GM12878 (cell line): Measurements from ENCODE around the gene METTL5. TPM values are rescaled to one million over a fixed set of nuclear protein-coding genes. Genes with fewer than 3 reads are reported as not detected.

ENCODE experiments used
- CREB1 ChIP-seq: IDR thresholded peaks from 2 replicates; pipeline ENCODE4 v1.6.1; 2012; ENCODE audit warnings: low read depth, mild to moderate bottlenecking, inconsistent platforms
- EP300 ChIP-seq, 2 experiments: fragments of 150-350 bp in 1 of 2; IDR thresholded peaks; 2 replicates each; pipeline ENCODE4 v1.6.1; 2011 to 2012; ENCODE audit warnings: low read depth in 2 of 2, low read length in 2 of 2, borderline replicate concordance in 1 of 2, improper control_type of control experiment in 1 of 2, inconsistent platforms in 1 of 2; ENCODE audit not compliant: control insufficient read depth in 1 of 2
- JUNB ChIP-seq: IDR thresholded peaks from 2 replicates; pipeline ENCODE4 v1.6.1; 2016; ENCODE audit warnings: antibody characterized with exemption, mild to moderate bottlenecking
- JUND ChIP-seq: IDR thresholded peaks from 2 replicates; pipeline ENCODE4 v1.6.1; 2012; ENCODE audit warnings: low read depth, mild to moderate bottlenecking, low read length, improper control_type of control experiment, moderate library complexity
- LARP7 ChIP-seq: fragments of 450-650 bp; IDR thresholded peaks from 2 replicates; pipeline ENCODE4 v1.6.1; 2017; ENCODE audit warnings: mild to moderate bottlenecking
- MEF2A ChIP-seq: IDR thresholded peaks from 2 replicates; pipeline ENCODE4 v1.6.1; 2011; ENCODE audit warnings: low read depth, mild to moderate bottlenecking, low read length, moderate library complexity; ENCODE audit not compliant: insufficient read depth
- NFXL1 ChIP-seq: fragments of 450-650 bp; IDR thresholded peaks from 2 replicates; pipeline ENCODE4 v1.6.1; 2017; ENCODE audit warnings: antibody characterized with exemption, mild to moderate bottlenecking, borderline replicate concordance
- RBBP5 ChIP-seq: fragments of 200-600 bp; sonication (generic); conservative IDR thresholded peaks from 2 replicates; pipeline ENCODE4 v1.6.1; 2016
- RFX5 ChIP-seq: IDR thresholded peaks from 2 replicates; pipeline ENCODE4 v1.6.1; 2011; ENCODE audit warnings: low read depth, low read length, improper control_type of control experiment
- SMAD5 ChIP-seq: IDR thresholded peaks from 2 replicates; pipeline ENCODE4 v1.6.1; 2016; ENCODE audit warnings: antibody characterized with exemption, low read depth
- SMARCA5 ChIP-seq: fragments of 450-650 bp; IDR thresholded peaks from 2 replicates; pipeline ENCODE4 v1.6.1; 2017; ENCODE audit warnings: mild to moderate bottlenecking
- SREBF1 ChIP-seq: IDR thresholded peaks from 2 replicates; pipeline ENCODE4 v1.6.1; 2012; ENCODE audit warnings: mild to moderate bottlenecking, low read length
- SRF ChIP-seq, 2 experiments: IDR thresholded peaks; 2 replicates each; pipeline ENCODE4 v1.6.1; 2011; ENCODE audit warnings: low read depth in 2 of 2, low read length in 2 of 2, mild to moderate bottlenecking in 1 of 2, moderate library complexity in 1 of 2
- TBL1XR1 ChIP-seq: IDR thresholded peaks from 2 replicates; pipeline ENCODE4 v1.6.1; 2012; ENCODE audit warnings: low read depth, low read length, improper control_type of control experiment
- ZNF24 ChIP-seq: fragments of 450-650 bp; IDR thresholded peaks from 2 replicates; pipeline ENCODE4 v1.6.1; 2017; ENCODE audit warnings: antibody characterized with exemption, mild to moderate bottlenecking
- polyA plus RNA-seq, 11 experiments: library from polyadenylated mRNA; depleted of rRNA in 4 of 11; unstranded in 6 of 11; stranded (reverse) in 5 of 11; fragments of >200 nt; fragmentation: Nextera tagmentation in 4 of 11; fragmentation: Illumina TruSeq in 1 of 11; extraction: Ambion mirVana in 4 of 11; extraction: Trizol in 1 of 11; gene quantifications; 1 replicate in 1 of 11; 2 replicates in 10 of 11; pipeline versions ENCODE4 v1.2.1 to v1.2.3, GENCODE V29; 2011 to 2016; ENCODE audit warnings: inconsistent platforms in 2 of 11, missing spikeins in 2 of 11, low read depth in 1 of 11
- total RNA-seq, 4 experiments: library from RNA; depleted of rRNA in 3 of 4; stranded (reverse); fragments of >200 nt in 3 of 4; fragmentation: Illumina TruSeq in 1 of 4; extraction: Trizol in 1 of 4; gene quantifications; 2 replicates each; pipeline versions ENCODE4 v1.2.1 to v1.2.3, GENCODE V29; 2013 to 2021
- TF ChIP-seq, protein P1 (sequence below): fragments of 450-650 bp; formaldehyde crosslinking; IDR thresholded peaks from 2 replicates; pipeline ENCODE4 v1.4.0; 2022; ENCODE audit warnings: mild to moderate bottlenecking, moderate library complexity
- TF ChIP-seq, protein P2 (sequence below): fragments of 450-650 bp; formaldehyde crosslinking; IDR thresholded peaks from 2 replicates; pipeline ENCODE4 v1.4.0; 2020; ENCODE audit warnings: mild to moderate bottlenecking, moderate library complexity
- TF ChIP-seq, protein P3 (sequence below): IDR thresholded peaks from 2 replicates; pipeline ENCODE4 v1.6.1; 2012; ENCODE audit warnings: low read depth, low read length, improper control_type of control experiment
- TF ChIP-seq, protein P4 (sequence below): IDR thresholded peaks from 2 replicates; pipeline ENCODE4 v1.6.1; 2011; ENCODE audit warnings: low read depth, mild to moderate bottlenecking, low read length, moderate library complexity, borderline replicate concordance; ENCODE audit errors: extremely low read depth

The METTL5 gene
- total and polyA plus RNA-seq, 10 of the 15 experiments (the other 5 are each of a cell fraction or from before 2014, with no cell fraction given): 55.0 to 204 (median 87.4) TPM

DNA sequence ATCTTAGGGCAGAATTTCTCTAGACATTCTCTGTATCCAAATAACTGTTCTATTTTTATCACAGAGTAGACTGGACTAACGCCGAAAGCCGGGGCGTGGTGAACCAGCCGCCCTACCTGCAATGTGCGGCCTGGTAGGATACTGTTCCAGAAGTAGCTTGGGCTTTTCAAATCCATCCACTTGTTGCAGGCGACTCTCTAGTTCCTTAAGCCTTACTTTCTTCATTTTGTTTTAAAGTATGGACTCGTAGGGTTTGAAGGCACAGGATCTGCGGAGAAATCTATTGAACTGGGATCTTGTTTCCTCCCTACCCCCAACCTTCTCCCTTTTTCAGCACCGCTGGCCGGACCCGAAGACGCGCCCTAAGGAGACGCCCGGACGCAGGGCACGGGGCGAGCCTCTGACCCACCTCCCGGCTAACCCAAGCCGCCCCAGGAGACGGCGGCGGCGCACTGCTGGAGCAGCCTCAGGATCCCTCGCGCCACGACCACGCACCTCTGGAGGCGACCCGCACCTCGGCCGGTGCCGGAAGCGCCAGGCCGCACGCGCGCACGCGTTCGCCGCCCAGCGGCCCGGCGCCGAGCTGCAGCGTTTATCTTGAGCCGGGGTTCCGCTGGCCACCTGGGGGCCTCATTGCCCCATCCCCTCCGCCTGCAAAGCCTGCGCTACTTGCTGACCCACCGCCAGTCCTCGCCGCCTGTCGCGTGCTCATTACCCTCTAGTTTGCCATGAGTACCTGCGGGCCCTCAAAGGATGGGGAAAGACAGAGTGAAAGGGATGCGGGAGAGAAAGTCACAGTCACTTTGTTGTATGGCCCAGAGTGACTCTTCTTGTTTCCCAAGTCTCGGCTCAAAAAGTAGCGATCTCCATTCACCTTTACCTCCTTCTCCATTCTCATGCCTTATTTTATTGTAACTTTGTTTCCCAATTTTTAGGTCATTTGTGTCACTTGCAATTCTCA lies at the start of gene METTL5 (continued):
- TF ChIP-seq JUND (no peak), LARP7 (peak; percentile 94), SREBF1 (no peak), ZNF24 (peak; percentile 75), SMARCA5 (peak; percentile 99), MEF2A (0 out of 2 replicates have a peak, but pooled peaks have one; percentile 25), NFXL1 (no peak), SRF (IDR thresholded peaks at IDR 0.05; ENCODE audit: low read depth in 2 of 2, low read length in 2 of 2) (no peak), TBL1XR1 (peak; percentile 62; the same call in 1 of the 2 replicates), JUNB (no peak), CREB1 (no peak; the same call in 1 of the 2 replicates), SMAD5 (no peak), RBBP5 (no peak), RFX5 (no peak), EP300 (IDR thresholded peaks at IDR 0.05; ENCODE audit: borderline replicate concordance in 1 of 2, control insufficient read depth in 1 of 2, low read depth in 2 of 2, low read length in 2 of 2) (no peak; a peak in 1 of 4 replicates)
- TF ChIP-seq, protein P1, sequence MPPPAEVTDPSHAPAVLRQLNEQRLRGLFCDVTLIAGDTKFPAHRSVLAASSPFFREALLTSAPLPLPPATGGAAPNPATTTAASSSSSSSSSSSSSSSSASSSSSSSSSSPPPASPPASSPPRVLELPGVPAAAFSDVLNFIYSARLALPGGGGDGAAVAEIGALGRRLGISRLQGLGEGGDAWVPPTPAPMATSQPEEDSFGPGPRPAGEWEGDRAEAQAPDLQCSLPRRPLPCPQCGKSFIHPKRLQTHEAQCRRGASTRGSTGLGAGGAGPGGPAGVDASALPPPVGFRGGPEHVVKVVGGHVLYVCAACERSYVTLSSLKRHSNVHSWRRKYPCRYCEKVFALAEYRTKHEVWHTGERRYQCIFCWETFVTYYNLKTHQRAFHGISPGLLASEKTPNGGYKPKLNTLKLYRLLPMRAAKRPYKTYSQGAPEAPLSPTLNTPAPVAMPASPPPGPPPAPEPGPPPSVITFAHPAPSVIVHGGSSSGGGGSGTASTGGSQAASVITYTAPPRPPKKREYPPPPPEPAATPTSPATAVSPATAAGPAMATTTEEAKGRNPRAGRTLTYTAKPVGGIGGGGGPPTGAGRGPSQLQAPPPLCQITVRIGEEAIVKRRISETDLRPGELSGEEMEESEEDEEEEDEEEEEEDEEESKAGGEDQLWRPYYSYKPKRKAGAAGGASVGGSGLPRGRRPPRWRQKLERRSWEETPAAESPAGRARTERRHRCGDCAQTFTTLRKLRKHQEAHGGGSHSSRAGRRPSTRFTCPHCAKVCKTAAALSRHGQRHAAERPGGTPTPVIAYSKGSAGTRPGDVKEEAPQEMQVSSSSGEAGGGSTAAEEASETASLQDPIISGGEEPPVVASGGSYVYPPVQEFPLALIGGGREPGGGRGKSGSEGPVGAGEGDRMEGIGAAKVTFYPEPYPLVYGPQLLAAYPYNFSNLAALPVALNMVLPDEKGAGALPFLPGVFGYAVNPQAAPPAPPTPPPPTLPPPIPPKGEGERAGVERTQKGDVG (CRISPR knock-in tag): no peak
- TF ChIP-seq, protein P2, sequence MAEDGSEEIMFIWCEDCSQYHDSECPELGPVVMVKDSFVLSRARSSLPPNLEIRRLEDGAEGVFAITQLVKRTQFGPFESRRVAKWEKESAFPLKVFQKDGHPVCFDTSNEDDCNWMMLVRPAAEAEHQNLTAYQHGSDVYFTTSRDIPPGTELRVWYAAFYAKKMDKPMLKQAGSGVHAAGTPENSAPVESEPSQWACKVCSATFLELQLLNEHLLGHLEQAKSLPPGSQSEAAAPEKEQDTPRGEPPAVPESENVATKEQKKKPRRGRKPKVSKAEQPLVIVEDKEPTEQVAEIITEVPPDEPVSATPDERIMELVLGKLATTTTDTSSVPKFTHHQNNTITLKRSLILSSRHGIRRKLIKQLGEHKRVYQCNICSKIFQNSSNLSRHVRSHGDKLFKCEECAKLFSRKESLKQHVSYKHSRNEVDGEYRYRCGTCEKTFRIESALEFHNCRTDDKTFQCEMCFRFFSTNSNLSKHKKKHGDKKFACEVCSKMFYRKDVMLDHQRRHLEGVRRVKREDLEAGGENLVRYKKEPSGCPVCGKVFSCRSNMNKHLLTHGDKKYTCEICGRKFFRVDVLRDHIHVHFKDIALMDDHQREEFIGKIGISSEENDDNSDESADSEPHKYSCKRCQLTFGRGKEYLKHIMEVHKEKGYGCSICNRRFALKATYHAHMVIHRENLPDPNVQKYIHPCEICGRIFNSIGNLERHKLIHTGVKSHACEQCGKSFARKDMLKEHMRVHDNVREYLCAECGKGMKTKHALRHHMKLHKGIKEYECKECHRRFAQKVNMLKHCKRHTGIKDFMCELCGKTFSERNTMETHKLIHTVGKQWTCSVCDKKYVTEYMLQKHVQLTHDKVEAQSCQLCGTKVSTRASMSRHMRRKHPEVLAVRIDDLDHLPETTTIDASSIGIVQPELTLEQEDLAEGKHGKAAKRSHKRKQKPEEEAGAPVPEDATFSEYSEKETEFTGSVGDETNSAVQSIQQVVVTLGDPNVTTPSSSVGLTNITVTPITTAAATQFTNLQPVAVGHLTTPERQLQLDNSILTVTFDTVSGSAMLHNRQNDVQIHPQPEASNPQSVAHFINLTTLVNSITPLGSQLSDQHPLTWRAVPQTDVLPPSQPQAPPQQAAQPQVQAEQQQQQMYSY: no peak
- TF ChIP-seq, protein P3, sequence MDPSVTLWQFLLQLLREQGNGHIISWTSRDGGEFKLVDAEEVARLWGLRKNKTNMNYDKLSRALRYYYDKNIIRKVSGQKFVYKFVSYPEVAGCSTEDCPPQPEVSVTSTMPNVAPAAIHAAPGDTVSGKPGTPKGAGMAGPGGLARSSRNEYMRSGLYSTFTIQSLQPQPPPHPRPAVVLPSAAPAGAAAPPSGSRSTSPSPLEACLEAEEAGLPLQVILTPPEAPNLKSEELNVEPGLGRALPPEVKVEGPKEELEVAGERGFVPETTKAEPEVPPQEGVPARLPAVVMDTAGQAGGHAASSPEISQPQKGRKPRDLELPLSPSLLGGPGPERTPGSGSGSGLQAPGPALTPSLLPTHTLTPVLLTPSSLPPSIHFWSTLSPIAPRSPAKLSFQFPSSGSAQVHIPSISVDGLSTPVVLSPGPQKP: peak; percentile 90
- TF ChIP-seq, protein P4, sequence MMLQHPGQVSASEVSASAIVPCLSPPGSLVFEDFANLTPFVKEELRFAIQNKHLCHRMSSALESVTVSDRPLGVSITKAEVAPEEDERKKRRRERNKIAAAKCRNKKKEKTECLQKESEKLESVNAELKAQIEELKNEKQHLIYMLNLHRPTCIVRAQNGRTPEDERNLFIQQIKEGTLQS: 0 out of 2 replicates have a peak, but pooled peaks have one; percentile 12
